ENCODE results near the gene NWD2. TPM values are rescaled to one million over a fixed set of nuclear protein-coding genes. Genes with fewer than 3 reads are reported as not detected.

NWD2 gene
- polyA plus RNA-seq, 3 donors: not detected

GRCh38 chr4:37429906-37430305, 185.4 kb downstream of the NWD2 start:
- TF ChIP-seq CTCF (IDR thresholded peaks at IDR 0.05): no peak
- Histone ChIP-seq H3K36me3 (replicated peaks in 1 of 2; ENCODE audit: control insufficient read depth in 1 of 2, insufficient read depth in 2 of 2, low read length in 2 of 2) (no peaks in the 10 kb centered on the region), H3K4me2 (replicated peaks; ENCODE audit: extremely low read depth, low read length, poor library complexity, severe bottlenecking) (no peak overlapping the region), H4K20me1 (ENCODE audit: insufficient read depth, low read length) (no peaks in the 10 kb centered on the region), H3K9me3 (replicated peaks in 1 of 2; ENCODE audit: control insufficient read depth in 1 of 2, insufficient read depth in 1 of 2, low read length in 2 of 2) (no peaks in the 10 kb centered on the region), H2AFZ (ENCODE audit: insufficient read depth, low read depth, low read length, poor library complexity, severe bottlenecking) (no peak overlapping the region), H3K9ac (ENCODE audit: insufficient read depth, low read length, poor library complexity, severe bottlenecking) (no peak overlapping the region), H3K27me3 (ENCODE audit: control insufficient read depth in 2 of 2, insufficient read depth in 2 of 2, low read length in 2 of 2) (no peaks in the 10 kb centered on the region), H3K27ac (ENCODE audit: low read depth in 1 of 2, low read length in 2 of 2) (no peak overlapping the region), H3K4me3 (replicated peaks in 1 of 3; ENCODE audit: low read depth in 2 of 3, low read length in 3 of 3) (no peak overlapping the region), H3K4me1 (ENCODE audit: control insufficient read depth in 1 of 2, insufficient read depth in 2 of 2, low read length in 2 of 2) (no peaks in the 10 kb centered on the region), H3K79me2 (ENCODE audit: insufficient read depth, low read length) (no peaks in the 10 kb centered on the region)
- no peak overlapping the region for H3K27ac Mint-ChIP-seq
- DNase-seq: no peak
- peaks cover 0 to 6% (median 0%) of the 10 kb centered on the region in 3 donors for H3K27me3 Mint-ChIP-seq (ENCODE audit: low read depth in 3 of 3)
- H3K4me3 Mint-ChIP-seq: no peak overlapping the region
- H3K4me1 Mint-ChIP-seq: peaks cover 6% of the 10 kb centered on the region
- intact Hi-C loops (cut with micrococcal nuclease): no loop called here
- no peaks in the 10 kb centered on the region for H3K9me3 Mint-ChIP-seq
- no peaks in the 10 kb centered on the region for H3K36me3 Mint-ChIP-seq

GRCh38 chr4:37430718-37431416, 186.3 kb downstream of the NWD2 start:
- no peak overlapping the region for H3K27ac Mint-ChIP-seq
- H3K36me3 Mint-ChIP-seq: no peaks in the 10 kb centered on the region
- no peaks in the 10 kb centered on the region for H3K9me3 ChIP-seq (replicated peaks in 1 of 2; ENCODE audit: control insufficient read depth in 1 of 2, insufficient read depth in 1 of 2, low read length in 2 of 2)
- no peak overlapping the region for H3K4me3 ChIP-seq (replicated peaks in 1 of 3; ENCODE audit: low read depth in 2 of 3, low read length in 3 of 3)
- H4K20me1 ChIP-seq (ENCODE audit: insufficient read depth, low read length): no peaks in the 10 kb centered on the region
- no peaks in the 10 kb centered on the region for H3K9me3 Mint-ChIP-seq
- H3K36me3 ChIP-seq (replicated peaks in 1 of 2; ENCODE audit: control insufficient read depth in 1 of 2, insufficient read depth in 2 of 2, low read length in 2 of 2): no peaks in the 10 kb centered on the region
- H3K27me3 Mint-ChIP-seq (ENCODE audit: low read depth in 3 of 3): peaks cover 0 to 6% (median 0%) of the 10 kb centered on the region in 3 donors
- intact Hi-C loops (cut with micrococcal nuclease): no loop called here
- H3K27me3 ChIP-seq (ENCODE audit: control insufficient read depth in 2 of 2, insufficient read depth in 2 of 2, low read length in 2 of 2): no peaks in the 10 kb centered on the region
- H3K4me3 Mint-ChIP-seq: no peak overlapping the region
- no peaks in the 10 kb centered on the region for H3K4me1 ChIP-seq (ENCODE audit: control insufficient read depth in 1 of 2, insufficient read depth in 2 of 2, low read length in 2 of 2)
- H2AFZ ChIP-seq (ENCODE audit: insufficient read depth, low read depth, low read length, poor library complexity, severe bottlenecking): no peak overlapping the region
- H3K27ac ChIP-seq (ENCODE audit: low read depth in 1 of 2, low read length in 2 of 2): no peak overlapping the region
- no CpG with 5 or more reads among the region's 3 CpGs for WGBS (ENCODE audit: insufficient coverage)
- H3K4me2 ChIP-seq (replicated peaks; ENCODE audit: extremely low read depth, low read length, poor library complexity, severe bottlenecking): no peak overlapping the region
- peaks cover 6% of the 10 kb centered on the region for H3K4me1 Mint-ChIP-seq
- DNase-seq: no peak
- H3K79me2 ChIP-seq (ENCODE audit: insufficient read depth, low read length): no peaks in the 10 kb centered on the region
- H3K9ac ChIP-seq (ENCODE audit: insufficient read depth, low read length, poor library complexity, severe bottlenecking): no peak overlapping the region
- no peak for TF ChIP-seq CTCF (IDR thresholded peaks at IDR 0.05)
